K562 (cell line): ENCODE data around the gene TOMM70. TPM values are rescaled to one million over a fixed set of nuclear protein-coding genes. Genes with fewer than 3 reads are reported as not detected.

Experiments used
- ATAC-seq: fragments of 200-7000 bp; cut with Tn5 transposase; 3 replicates; pipeline ENCODE4 v1.9.1; 2020; ENCODE audit warnings: moderate library complexity
- BruUV-seq: library from RNA; stranded (reverse); fragments of 400-500 nt; replicated peaks from 2 replicates; lab custom pipeline; 2021; lab: Mats Ljungman, UMichigan
- CTCF ChIA-PET: fragments of 300-600 bp; formaldehyde crosslinking; extraction: SDS; loops from one replicate; lab custom pipeline; 2021; ENCODE audit warnings: low intra/inter-chr PET ratio; lab: Yijun Ruan, JAX
- POLR2A ChIA-PET: fragments of 300-600, 350-650 bp; sonication (Branson Sonifier 250); formaldehyde crosslinking; extraction: SDS; loops from one replicate; lab custom pipeline; 2021; ENCODE audit warnings: antibody characterized with exemption, inconsistent platforms; lab: Yijun Ruan, JAX
- DNase-seq, 4 experiments: peaks; one replicate each; pipeline versions ENCODE4 v3.0.0 to v3.0.0-alpha.2; 2011 to 2018; ENCODE audit warnings: low spot score in 3 of 4, mixed read lengths in 3 of 4; ENCODE audit errors: extremely low read depth in 1 of 4
- FAIRE-seq: peaks from 2 replicates; lab custom pipeline; 2011; peaks lifted over from hg19 to GRCh38; lab: Jason Lieb, UNC
- H2AFZ ChIP-seq: 2 replicates; pipeline ENCODE4 v1.6.0; 2011; ENCODE audit warnings: low read depth, low read length, control low read depth, inconsistent platforms
- H3K27ac ChIP-seq: fragments of 200-600 bp; 3 replicates; pipeline ENCODE4 v1.8.0; 2011; ENCODE audit warnings: low read depth, mild to moderate bottlenecking, control low read depth, inconsistent platforms, low read length, moderate library complexity, mixed read lengths; ENCODE audit errors: extremely low read depth
- H3K27me3 ChIP-seq, 2 experiments: fragments of 300-600 bp in 1 of 2; 2 replicates in 1 of 2; 3 replicates in 1 of 2; pipeline versions ENCODE4 v1.6.0 to v1.8.0; 2011; ENCODE audit warnings: inconsistent platforms in 2 of 2, low read length in 2 of 2, mild to moderate bottlenecking in 1 of 2, mixed read lengths in 1 of 2, moderate library complexity in 1 of 2; ENCODE audit not compliant: control insufficient read depth in 2 of 2, insufficient read depth in 2 of 2
- H3K36me3 ChIP-seq: fragments of 300-600 bp; 3 replicates; pipeline ENCODE4 v1.8.0; 2011; ENCODE audit warnings: mild to moderate bottlenecking, low read length, inconsistent platforms; ENCODE audit not compliant: control insufficient read depth, insufficient read depth
- H3K4me1 ChIP-seq, 2 experiments: fragments of 200-600 bp in 1 of 2; replicated peaks in 1 of 2; 2 replicates in 1 of 2; 3 replicates in 1 of 2; pipeline versions ENCODE4 v1.5.1 to v1.8.0; 2011; ENCODE audit warnings: inconsistent platforms in 2 of 2, low read length in 2 of 2, mild to moderate bottlenecking in 1 of 2, mixed read lengths in 1 of 2, moderate library complexity in 1 of 2; ENCODE audit not compliant: control insufficient read depth in 2 of 2, insufficient read depth in 2 of 2
- H3K4me2 ChIP-seq: 2 replicates; pipeline ENCODE4 v1.6.1; 2011; ENCODE audit warnings: low read length, control low read depth, inconsistent platforms, mixed read lengths; ENCODE audit not compliant: insufficient read depth
- H3K4me3 ChIP-seq: fragments of 200-600 bp; sonication (generic), shearing (Covaris generic); 2 replicates; pipeline ENCODE4 v1.5.1; 2016; ENCODE audit warnings: control low read depth, inconsistent platforms
- H3K79me2 ChIP-seq: fragments of 200-600 bp; 3 replicates; pipeline ENCODE4 v1.8.0; 2011; ENCODE audit warnings: low read length, inconsistent platforms; ENCODE audit not compliant: control insufficient read depth, insufficient read depth
- H3K9ac ChIP-seq, 2 experiments: 2 replicates each; pipeline versions ENCODE4 v1.6.0 to v1.6.1; 2011; ENCODE audit warnings: low read depth in 2 of 2, low read length in 2 of 2, control low read depth in 1 of 2, inconsistent platforms in 1 of 2, mild to moderate bottlenecking in 1 of 2, mixed read lengths in 1 of 2; ENCODE audit not compliant: insufficient read depth in 1 of 2
- H3K9me1 ChIP-seq: one replicate; pipeline ENCODE4 v1.6.0; 2011; ENCODE audit warnings: inconsistent platforms, mild to moderate bottlenecking, low read length, moderate library complexity; ENCODE audit not compliant: control insufficient read depth, insufficient read depth
- H3K9me3 ChIP-seq: replicated peaks from 2 replicates; pipeline ENCODE4 v1.5.1; 2011; ENCODE audit warnings: low read depth, low read length, inconsistent platforms; ENCODE audit not compliant: control insufficient read depth, insufficient read depth
- H4K20me1 ChIP-seq: replicated peaks from 2 replicates; pipeline ENCODE4 v1.6.1; 2011; ENCODE audit warnings: low read length, inconsistent platforms, mixed read lengths; ENCODE audit not compliant: control insufficient read depth, insufficient read depth
- ATF7 ChIP-seq: fragments of 450-650 bp; IDR thresholded peaks from 2 replicates; pipeline ENCODE4 v1.7.1; 2014; ENCODE audit warnings: mild to moderate bottlenecking, moderate library complexity
- ERF ChIP-seq: fragments of 450-650 bp; formaldehyde crosslinking; IDR thresholded peaks from 2 replicates; pipeline ENCODE4 v1.4.0; 2020; ENCODE audit warnings: mild to moderate bottlenecking, mixed read lengths
- WGBS: fragments of 100-300 bp; shearing (Covaris generic); methylation state at CpG from one replicate; pipeline ENCODE4 v1.1.6; 2016; ENCODE audit warnings: low coverage, mixed read lengths; ENCODE audit not compliant: insufficient coverage; ENCODE audit errors: missing lambda C conversion rate; 5-methylcytosine and 5-hydroxymethylcytosine counted together
- in situ Hi-C: fragments of 300-500 bp; cut with MboI; formaldehyde crosslinking; loops from 4 replicates; pipeline ENCODE4 v1.15.0; 2018; ENCODE audit warnings: inconsistent platforms, mixed read lengths
- intact Hi-C: fragments of 100-400 bp; cut with micrococcal nuclease; formaldehyde crosslinking; loops from 2 replicates; pipeline ENCODE4 v1.14.2; 2022
- polyA plus RNA-seq, 8 experiments: library from polyadenylated mRNA; depleted of rRNA in 4 of 8; stranded (reverse) in 5 of 8; unstranded in 3 of 8; fragments of >200 nt; fragmentation: Nextera tagmentation in 2 of 8; fragmentation: Illumina TruSeq in 1 of 8; extraction: Ambion mirVana in 2 of 8; extraction: Trizol in 1 of 8; gene quantifications; 2 replicates each; pipeline versions ENCODE4 v1.2.1 to v1.2.3, GENCODE V29; 2011 to 2014; ENCODE audit warnings: inconsistent platforms in 1 of 8, missing spikeins in 1 of 8
- total RNA-seq, 7 experiments: library from RNA; depleted of rRNA in 6 of 7; stranded (reverse); fragments of >200 nt in 6 of 7; fragmentation: Illumina TruSeq in 2 of 7; extraction: Trizol in 2 of 7; gene quantifications; 2 replicates each; pipeline versions ENCODE4 v1.2.1 to v1.2.3, GENCODE V29; 2011 to 2021; ENCODE audit warnings: low replicate concordance in 1 of 7
- TF ChIP-seq, protein P1 (sequence below): fragments of 450-650 bp; IDR thresholded peaks from 2 replicates; pipeline ENCODE4 v1.6.1; 2017; ENCODE audit warnings: antibody characterized with exemption, mild to moderate bottlenecking

The TOMM70 gene
- total and polyA plus RNA-seq, 9 of the 15 experiments (the other 6 are each of a cell fraction or from before 2014, with no cell fraction given) = 17.5 to 75.6 (median 54.9) TPM

DNA sequence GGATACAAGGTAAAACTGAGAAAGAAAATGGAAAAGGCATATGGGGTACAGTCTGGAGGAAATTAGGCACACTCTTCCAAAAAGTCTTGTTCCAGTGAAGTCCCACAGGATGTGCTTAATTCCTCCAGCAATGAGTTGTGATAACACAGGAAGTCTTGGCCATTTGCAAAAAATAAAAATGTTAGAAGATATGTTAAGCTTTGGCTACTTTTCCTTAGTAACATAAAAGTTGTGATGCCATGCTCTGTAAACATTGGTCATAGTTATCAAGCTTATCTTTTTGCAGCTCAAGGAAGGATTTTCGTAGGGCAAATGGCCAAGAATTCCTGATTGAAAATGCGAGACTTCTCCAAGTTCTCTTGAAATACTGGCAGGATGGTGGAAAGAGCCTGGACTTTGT, 26.8 kb upstream of the TOMM70 start:
- H3K4me2 ChIP-seq = no peak overlapping the region
- BruUV-seq = no TSS peak
- ChIA-PET CTCF (no interaction called here), POLR2A (interaction anchor here (2.0 kb wide), 1 partner anchor 26 kb away, joined by 6 read pairs; the partner anchor contains the start of genes LNP1 and TOMM70)
- no peaks in the 10 kb centered on the region for H3K79me2 ChIP-seq
- no peaks in the 10 kb centered on the region for H3K9me1 ChIP-seq
- DNase-seq = no peak
- no peak overlapping the region for H3K9ac ChIP-seq
- H2AFZ ChIP-seq = no peak overlapping the region
- TF ChIP-seq ATF7 (no peak), ERF (CRISPR knock-in tag) (no peak)
- TF ChIP-seq, protein P1, sequence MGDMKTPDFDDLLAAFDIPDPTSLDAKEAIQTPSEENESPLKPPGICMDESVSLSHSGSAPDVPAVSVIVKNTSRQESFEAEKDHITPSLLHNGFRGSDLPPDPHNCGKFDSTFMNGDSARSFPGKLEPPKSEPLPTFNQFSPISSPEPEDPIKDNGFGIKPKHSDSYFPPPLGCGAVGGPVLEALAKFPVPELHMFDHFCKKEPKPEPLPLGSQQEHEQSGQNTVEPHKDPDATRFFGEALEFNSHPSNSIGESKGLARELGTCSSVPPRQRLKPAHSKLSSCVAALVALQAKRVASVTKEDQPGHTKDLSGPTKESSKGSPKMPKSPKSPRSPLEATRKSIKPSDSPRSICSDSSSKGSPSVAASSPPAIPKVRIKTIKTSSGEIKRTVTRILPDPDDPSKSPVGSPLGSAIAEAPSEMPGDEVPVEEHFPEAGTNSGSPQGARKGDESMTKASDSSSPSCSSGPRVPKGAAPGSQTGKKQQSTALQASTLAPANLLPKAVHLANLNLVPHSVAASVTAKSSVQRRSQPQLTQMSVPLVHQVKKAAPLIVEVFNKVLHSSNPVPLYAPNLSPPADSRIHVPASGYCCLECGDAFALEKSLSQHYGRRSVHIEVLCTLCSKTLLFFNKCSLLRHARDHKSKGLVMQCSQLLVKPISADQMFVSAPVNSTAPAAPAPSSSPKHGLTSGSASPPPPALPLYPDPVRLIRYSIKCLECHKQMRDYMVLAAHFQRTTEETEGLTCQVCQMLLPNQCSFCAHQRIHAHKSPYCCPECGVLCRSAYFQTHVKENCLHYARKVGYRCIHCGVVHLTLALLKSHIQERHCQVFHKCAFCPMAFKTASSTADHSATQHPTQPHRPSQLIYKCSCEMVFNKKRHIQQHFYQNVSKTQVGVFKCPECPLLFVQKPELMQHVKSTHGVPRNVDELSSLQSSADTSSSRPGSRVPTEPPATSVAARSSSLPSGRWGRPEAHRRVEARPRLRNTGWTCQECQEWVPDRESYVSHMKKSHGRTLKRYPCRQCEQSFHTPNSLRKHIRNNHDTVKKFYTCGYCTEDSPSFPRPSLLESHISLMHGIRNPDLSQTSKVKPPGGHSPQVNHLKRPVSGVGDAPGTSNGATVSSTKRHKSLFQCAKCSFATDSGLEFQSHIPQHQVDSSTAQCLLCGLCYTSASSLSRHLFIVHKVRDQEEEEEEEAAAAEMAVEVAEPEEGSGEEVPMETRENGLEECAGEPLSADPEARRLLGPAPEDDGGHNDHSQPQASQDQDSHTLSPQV = no peak
- no peak for ATAC-seq
- H3K27me3 ChIP-seq = no peaks in the 10 kb centered on the region
- WGBS = 53% methylated on average over 2 of the region's 2 CpGs
- in situ Hi-C loops (no loop called here), intact Hi-C loops (no loop called here)
- H3K4me1 ChIP-seq = peaks cover 0 to 23% of the 10 kb centered on the region in 2 experiments; a peak in 3 of 5 replicates
- no peak overlapping the region for H3K4me3 ChIP-seq
- FAIRE-seq = no peak
- no peaks in the 10 kb centered on the region for H4K20me1 ChIP-seq
- no peaks in the 10 kb centered on the region for H3K9me3 ChIP-seq
- H3K36me3 ChIP-seq = no peaks in the 10 kb centered on the region
- no peak overlapping the region for H3K27ac ChIP-seq
